Measurements from ENCODE around the gene SCAI.
"Not testable (repeated sequence)": the region's sequence is repeated elsewhere in the genome, so short reads cannot be mapped to it uniquely, and the experiment has no call there.

The SCAI gene

DNA sequence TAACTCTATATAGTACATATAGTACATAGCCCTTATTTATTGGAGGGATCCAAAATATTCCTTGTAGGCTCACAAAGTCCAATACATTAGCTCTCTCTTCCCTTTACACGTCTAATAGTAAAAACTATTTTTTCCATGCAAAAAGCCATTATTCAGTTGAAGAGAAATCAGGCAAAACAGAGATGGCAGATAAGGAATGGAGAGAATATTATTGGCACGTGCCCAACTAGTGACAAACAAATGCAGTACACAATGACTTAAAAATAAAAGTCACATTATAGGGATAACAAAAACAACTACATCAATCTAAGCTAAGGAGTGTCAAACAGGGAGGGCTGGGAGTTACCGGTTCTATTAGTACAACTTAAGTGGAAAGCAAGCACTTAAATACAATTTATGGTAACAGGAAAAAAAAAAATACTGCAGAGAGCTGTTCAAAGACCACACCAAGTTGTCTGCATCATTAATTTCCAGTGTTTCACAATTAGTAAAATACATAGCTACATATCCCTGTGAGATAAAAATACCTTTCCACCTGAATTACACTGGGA is 4.1 kb upstream of the SCAI start:
- DNase-seq = no peak

DNA sequence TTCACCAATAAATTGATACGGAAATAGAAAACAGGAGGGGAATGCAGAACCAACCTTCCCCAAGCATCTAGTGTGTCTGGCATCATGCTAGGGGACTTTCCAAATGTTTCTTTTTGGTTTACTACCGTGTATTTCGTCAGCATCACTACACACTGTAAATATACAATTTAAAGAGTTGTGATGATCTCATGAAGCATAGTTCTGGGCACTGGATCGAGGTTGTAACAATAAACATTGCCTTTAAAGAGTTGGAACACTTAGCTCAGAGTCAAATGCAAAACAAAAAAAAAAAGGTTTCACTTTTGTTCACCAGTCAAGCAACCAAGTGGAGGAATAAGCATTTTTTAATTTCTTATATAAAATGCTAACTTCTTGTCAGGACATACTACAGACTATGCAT is 2.9 kb upstream of the SCAI start:
- DNase-seq = no peak

DNA sequence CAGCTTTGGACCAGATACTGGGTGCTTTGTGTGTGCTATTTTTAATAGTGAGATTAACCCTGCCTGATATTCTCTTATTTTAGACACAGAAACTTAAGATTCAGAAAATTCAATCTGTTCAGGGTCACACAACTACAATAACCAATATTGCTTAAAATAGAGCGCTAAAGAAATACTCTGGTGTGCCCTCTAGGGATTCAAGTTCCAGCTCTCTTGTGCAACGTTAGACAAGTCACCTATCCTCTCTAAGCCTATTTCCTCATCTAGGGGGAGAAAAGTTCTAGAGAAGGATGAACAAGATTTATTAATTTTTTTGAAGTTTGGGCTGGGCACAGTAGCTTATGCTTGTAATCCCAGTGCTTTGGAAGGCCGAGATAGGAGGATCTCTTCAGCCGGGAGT is 2.1 kb upstream of the SCAI start:
- no peak for DNase-seq

DNA sequence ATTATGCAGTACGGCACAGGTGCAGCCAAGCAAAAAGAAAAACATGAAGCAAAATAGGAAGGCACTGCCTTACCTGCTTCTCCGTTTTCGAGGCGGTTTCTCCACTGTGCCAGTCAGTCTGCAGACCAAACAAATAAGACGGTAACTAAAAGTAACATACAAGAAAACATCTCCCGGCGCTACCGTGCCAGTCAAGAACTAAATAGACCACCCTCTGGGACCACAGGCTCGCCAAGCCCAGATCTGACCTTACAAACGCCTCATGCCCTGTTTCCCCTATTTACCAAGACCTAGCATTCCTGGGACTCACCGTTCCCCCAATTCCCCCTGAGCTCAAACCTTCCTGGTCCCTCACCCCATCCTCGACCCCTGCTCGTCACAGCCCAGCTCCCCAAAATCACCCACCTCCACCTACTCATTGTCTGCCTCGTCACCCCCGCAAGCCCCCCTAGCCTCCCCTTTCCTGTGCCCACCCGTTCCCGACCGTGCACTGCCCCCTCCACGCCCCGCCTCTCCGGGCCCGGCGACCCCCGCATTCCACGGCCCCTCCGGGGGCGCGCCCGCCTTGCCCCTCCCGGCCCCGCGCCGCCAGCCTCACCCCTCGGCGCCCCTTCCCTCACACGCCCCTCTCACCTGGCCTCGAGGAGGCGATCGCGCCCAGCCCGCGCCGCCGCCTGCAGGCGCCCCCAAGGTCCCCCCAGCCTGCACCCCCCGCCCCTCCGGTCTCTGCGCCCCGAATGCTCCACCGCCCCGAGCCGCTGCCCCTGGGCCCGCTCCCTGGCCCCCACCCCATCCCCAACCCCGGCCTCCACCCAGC is 560 bp downstream of the SCAI start:
- DNase-seq = no peak

DNA sequence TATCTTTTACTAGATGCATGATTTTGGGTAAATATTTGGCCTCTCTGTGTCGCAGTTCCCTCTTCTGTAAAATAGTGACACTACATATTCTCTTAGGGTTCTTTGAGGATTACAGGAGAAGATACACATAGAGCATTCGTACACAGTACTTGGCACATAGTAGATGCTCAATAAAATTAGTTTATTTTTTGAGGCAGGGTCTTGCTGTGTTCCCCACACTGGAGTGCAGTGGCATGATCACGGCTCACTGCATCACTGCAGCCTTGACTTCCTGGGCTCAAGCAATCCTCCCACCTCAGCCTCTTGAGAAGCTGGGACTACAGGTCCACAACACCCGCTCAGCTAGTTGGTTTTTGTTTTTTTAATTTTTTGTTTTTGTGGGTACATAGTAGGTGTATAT is 1.6 kb downstream of the SCAI start:
- DNase-seq = no peak

DNA sequence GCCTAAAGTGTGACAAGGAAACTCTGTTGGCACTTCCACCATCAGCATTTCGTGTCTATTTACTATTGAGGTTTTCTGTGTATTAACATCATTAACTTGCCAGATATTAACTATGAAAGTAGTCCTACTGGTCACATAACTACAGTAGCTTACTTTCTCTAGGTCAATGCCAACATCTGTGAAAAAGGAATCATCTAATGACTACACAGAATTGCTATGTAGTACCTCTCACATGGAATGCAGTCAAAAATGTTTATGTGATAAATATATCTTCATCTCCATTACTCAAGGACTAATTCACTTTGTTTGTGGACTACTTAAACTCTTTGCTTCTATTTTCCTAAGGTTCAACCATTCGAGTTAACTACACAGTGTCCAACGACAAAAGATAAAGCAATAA is 2.1 kb downstream of the SCAI start:
- DNase-seq = no peak

DNA sequence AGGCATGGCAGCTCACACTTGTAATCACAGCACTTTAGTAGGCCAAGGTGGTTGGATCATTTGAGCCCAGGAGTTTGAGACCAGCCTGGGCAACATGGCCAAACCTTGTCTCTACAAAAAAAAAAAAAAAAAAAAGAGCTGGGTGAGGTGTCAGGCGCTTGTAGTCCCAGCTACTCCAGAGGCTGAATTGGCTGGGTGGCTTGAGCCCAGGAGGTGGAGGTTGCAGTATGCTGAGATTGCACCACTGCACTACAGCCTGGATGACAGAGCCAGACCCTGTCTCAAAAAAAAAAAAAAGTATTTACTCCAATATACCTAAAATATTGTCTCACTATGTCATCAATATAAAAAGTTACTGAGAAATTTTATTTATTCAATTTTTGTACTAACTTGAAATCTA is 2.8 kb downstream of the SCAI start:
- DNase-seq = no peak

DNA sequence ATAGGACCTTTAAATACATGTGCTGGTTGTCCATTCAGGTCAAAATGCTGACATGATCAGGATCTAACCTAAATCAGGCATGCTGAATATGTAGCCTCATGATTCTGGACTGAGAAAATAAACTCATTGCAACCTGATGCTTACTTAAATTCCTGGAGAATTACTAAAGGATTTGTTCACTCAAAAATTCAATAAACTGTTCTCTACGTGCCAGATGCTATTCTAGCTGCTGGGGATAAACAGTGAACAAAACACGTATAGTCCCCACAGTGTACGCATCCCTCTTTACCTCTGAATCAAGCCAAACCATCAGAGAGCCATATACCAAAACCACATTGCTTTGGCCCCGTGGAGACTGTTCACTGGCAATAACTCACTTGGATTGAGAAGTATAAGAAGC is 6.1 kb downstream of the SCAI start:
- no peak for DNase-seq

DNA sequence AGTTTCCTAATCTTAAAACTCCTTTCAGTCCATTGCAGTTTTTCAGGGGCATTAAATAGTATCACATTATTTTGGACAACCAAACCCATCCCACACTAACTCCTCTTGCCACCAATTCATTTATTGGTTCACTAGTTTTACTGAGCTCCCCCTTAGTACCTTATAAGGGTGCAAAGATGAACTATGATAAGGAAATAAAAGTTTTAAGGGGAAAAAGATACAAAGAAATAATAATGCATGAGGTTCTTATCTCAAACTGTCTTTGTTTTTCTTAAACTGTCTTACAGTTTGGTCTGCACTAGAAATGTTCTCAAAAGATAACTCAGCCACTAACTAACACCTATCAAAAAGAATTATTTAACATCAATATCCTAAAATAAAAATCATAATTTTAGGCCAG is 8.4 kb downstream of the SCAI start:
- DNase-seq = no peak

DNA sequence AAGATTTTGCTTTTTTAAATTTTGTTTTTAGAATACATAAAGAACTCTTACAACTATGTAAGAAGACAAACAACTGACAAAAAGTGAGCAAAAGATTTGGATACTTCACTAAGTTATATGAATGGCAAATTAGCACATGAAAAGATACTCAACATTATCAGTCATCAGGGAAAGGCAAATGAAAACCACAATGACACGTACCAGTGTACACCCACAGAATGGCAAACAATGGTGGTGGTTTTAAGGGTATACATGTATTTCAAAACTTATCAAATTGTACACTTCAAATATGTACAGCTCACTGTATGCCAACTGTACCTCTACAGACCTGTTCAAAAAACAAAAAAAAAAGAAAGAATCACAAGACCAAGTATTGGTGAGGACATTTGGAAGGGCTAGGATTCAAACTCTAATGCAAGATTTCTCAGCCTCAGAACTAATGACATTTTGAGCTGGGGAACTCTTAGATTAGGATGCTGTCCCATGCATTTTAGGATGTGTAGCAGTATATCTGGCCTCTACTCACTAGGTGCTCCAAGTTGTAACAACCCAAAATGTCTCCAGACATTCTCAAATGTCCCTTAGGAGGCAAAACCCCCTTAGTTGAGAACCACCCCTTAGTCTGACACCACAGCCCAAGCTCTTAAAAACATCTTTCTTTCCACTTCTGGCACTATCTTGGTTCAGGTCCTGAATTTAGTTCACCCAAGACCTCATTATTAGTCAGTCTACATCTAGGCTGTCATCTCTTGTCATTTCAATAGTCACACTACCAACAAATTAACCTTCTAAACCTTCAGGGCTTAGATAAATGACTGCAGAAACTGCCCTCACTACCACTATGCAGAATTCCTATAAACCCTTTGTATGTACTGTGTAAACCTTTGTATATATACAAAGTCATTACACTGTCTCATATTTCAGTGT is 9.7 kb downstream of the SCAI start:
- DNase-seq = no peak

DNA sequence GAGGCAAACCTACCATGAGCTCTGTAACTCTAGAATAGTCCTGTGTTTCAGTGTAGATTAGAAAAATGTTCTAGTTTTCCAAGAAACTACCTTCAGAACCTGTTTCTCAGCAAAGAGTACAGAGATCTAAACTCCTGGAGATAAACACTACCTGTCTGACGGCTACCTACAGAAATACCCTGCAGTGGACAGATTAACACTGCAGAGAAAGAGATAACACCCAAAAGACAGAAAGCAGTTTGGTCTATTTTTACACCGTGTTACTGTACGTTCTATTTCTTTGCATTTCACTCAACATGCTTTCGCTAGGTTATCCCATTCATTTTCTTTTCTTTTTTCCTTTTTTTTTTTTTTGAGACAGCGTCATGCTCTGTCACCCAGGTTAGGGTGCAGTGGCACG is 11.6 kb downstream of the SCAI start:
- DNase-seq = no peak

DNA sequence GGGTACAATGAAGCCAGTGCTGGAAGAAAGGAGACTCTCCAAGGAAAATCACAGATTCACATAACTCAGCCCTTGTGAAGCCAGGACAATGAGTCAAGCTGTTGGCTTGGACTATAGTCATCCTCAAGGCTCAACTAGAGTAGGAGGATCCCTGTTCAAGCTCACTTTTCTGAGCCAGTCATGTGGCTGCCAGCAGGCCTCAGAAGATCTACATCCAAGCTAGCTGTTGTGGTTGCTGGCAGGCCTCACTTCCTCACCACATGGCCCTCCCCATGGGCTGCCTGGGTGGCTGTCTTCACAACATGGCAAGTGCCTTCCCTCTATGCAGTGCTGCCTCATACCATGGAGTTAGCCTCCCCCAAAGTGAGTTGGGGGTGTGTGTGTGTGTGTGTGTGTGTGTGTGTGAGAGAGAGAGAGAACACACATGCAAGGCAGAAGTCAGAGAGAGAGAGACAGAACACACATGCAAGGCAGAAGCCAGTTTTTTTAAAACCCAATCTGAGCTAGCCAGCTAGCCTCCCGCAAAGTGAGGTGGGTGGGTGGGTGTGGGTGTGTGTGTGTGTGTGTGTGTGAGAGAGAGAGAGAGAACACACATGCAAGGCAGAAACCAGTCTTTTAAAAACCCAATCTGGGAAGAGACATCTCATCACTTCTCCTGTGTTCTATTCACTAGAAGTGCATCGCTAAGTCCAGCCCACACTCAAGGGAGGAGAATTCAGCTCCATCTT is 17.1 kb downstream of the SCAI start:
- DNase-seq = peak; percentile 5 to 9

DNA sequence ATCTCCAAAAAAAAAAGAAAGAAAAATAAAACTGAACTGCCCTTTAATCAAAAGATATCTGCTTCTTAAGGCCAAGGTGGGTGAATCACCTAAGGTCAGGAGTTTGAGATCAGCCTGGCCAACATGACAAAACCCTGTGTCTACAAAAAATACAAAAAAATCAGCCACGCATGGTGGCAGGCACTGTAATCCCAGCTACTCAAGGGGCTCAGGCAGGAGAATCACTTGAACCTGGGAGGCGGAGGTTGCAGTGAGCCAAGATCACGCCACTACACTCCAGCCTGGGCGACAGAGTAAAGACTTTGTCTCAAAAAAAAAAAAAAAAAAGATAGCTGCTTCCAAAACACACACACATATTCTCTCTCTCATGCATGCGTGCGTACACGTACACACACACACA is 17.8 kb downstream of the SCAI start:
- no peak for DNase-seq

DNA sequence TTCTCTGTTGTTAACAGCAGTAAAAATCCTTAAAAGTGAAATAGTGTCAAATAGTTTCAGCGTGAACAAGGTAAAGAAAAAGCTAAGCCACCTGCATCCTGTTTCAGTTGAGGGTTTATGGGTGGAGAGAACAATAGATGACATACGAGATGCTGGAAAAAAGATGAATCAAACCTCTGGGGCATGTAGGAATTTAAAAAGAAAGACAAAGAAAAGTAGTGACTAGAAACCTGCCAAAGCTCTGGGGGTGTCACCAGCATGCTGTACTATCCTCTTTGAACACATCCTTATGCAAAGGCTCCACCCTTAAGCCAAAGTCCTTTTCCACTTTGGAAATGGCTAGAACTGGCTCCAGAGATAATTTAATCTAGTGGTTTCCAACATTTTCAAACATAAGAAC is 22.2 kb downstream of the SCAI start:
- no peak for DNase-seq

DNA sequence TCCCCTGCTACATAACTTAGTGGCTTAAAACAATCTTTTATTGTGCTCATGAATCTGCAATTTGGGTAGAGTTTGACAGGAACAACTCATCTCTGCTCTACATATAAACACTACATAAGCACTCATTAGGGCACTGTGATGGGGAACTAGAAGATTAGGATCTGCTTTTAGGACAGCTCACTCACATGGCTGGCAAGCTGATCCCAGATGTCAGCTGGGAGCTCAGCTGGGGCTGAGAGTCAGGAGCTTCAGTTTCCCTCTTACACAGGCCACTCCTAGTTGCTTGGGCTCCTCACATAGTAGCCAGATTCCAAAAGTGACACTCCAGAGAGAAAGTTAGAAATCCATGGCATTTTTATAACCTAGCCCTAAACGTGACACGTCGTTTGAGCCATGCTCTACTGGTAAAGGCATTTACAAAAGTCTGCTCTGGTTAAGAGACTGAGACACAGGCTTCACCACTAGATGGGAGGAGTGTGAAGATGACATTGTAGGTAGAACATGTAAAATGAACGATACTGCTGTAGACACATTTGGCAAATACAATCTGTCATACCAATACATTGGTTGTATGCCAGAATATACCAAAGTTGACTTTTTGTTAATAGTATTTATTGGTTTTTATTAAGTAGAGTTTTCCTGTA is 23.6 kb downstream of the SCAI start:
- DNase-seq = no peak

DNA sequence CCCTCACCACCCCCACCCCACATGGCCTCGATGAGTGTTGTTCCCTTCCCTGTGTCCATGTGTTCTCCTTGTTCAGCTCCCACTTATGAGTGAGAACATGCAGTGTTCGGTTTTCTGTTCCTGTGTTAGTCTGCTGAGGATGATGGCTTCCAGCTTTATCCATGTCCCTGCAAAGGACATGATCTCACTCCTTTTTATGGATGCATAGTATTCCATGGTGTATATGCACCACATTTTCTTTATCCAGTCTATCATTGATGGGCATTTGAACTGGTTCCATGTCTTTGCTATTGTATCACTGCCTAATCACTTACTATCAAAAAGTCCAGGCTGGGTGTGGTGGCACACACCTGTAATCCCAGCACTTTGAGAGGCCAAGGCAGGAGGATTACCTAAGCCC is 24.6 kb downstream of the SCAI start:
- not testable (repeated sequence) for DNase-seq

DNA sequence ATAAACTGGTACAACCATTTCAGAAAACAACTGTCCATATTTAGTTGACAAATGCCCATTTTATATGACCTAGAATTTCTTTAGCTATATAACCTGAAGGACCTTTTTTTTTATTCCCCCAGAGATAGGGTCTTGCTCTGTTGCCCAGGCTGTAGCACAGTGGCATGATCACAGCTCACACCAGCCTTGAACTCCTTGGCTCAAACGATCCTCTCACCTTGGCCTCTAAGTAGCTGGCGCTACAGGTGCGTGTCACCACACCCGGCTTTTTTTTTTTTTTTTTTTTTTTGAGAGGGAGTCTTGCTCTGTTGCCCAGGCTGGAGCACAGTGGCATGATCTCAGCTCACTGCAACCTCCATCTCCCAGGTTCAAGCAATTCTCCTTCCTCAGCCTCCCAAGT is 28.8 kb downstream of the SCAI start:
- not testable (repeated sequence) for DNase-seq

DNA sequence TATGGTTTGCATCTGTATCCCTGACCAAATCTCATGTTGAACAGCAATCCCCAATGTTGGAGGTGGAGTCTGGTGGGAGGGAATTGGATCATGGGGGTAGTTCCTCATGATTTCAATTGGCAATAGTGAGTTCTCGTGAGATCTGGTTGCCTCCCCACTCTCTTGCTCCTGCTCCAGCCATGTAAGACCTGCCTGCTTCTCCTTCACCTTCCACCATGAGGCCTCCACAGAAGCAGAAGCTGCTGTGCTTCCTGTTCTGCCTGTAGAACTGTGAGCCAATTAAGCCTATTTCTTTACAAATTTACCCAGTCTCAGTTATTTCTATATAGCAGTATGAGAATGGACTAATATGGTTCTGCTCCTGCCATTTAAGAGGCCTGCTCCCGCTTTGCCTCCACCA is 32.9 kb downstream of the SCAI start:
- DNase-seq = no peak

DNA sequence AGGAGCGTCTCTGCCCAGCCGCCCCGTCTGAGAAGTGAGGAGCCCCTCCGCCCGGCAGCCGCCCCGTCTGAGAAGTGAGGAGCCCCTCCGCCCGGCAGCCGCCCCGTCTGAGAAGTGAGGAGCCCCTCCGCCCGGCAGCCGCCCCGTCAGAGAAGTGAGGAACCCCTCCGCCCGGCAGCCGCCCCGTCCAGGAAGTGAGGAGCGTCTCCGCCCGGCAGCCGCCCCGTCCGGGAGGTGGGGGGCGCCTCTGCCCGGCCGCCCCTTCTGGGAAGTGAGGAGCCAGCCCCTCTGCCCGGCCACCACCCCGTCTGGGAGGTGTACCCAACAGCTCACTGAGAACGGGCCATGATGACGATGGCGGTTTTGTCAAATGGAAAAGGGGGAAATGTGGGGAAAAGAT is 34.8 kb downstream of the SCAI start:
- DNase-seq = not testable (repeated sequence)

DNA sequence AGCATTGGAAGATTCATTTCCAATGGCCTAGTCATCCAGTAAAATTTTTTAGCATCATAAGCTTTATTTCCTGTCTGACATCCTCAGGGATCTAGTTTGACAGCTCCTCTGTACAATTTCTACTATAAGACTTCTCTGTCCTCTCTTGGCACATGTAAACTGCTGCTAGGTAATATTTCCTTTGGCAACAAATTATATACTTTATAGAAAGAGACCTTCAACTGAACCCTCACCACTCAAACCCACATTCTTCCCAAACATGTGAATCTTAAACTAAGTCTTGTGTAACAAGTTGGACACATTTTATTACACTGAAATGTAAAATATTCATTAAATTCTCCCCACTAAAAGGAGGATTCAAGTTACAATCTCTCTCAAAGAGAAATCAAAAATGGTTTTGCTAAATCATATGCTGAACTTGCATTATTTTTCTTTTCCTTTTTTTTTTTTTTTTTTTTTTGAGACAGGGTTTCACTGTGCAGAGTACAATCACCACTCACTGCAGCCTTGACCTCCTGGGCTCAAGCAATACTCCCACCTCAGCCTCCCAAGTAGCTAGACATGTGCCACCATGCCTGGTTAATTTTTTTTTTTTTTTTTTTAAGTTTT is 36.9 kb downstream of the SCAI start:
- no peak for DNase-seq

DNA sequence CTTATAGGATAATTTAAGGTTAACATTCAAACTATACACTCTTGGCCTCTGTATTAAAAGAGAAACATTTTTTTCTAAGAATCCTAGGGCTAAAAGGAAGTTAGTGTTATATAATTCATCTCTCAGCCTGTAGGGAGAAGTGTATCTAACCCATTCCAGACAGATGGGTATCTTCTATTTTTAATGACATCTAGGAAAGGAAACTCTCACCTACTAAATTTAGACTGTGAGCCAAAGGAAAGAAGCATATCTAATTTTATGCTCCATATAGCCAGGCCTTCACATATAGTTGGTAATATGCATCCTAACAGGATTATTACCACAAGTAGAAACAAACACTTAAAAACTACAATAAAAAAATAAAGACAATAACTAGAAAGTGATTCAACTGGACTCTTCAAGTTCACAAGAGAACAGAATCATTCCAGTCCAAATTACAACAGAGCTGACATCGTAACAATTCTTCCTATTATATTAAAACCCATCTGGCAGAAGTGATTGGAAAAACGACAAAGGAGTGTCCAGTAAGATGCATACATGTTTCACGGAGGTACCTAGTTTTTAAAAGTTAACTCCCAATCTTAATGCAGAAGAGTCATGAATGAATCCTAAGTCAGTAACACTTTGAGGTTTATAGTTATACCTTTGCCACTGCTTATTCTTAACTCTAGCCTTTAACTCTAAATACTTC is 39.4 kb downstream of the SCAI start:
- no peak for DNase-seq

DNA sequence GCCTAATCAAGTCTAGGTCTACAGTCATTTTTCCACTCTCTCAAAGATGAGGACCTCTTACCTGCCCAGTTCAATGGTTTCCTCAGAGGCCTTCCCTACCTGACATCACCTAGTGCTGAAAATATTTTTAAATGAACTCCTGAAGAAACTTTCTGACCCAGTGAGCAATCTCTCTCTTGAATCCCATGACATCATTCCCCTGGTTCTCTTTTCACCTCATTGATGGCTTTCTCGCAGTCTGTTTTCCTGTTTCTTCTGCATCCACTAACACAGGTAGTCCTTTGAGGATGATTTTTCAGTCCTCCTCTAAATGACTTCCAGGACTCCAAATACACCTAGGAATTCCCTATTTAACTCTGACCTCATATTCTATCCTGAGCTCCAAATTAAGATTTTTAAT is 40.3 kb downstream of the SCAI start:
- DNase-seq = no peak
